H9 (cell line): ENCODE results near the gene ERFE. TPM values are rescaled to one million over a fixed set of nuclear protein-coding genes. Genes with fewer than 3 reads are reported as not detected.

Experiments
- DNase-seq: peaks from one replicate; pipeline ENCODE4 v3.0.0-alpha.2; 2017
- H2AFZ ChIP-seq: one replicate; pipeline ENCODE4 v1.6.1; 2013; ENCODE audit warnings: mild to moderate bottlenecking, low read length, control low read depth, moderate library complexity
- H2AK5ac ChIP-seq: 2 replicates; pipeline ENCODE4 v1.6.1; 2013; ENCODE audit warnings: low read length, control low read depth, mixed read lengths; ENCODE audit not compliant: insufficient read length
- H2BK120ac ChIP-seq: one replicate; pipeline ENCODE4 v1.6.1; 2013; ENCODE audit warnings: low read depth, mild to moderate bottlenecking, low read length, control low read depth, inconsistent platforms; ENCODE audit not compliant: poor library complexity, severe bottlenecking
- H2BK12ac ChIP-seq: 2 replicates; pipeline ENCODE4 v1.6.1; 2013; ENCODE audit warnings: low read length, control low read depth, mixed read lengths, low read depth; ENCODE audit not compliant: insufficient read length
- H2BK15ac ChIP-seq: 2 replicates; pipeline ENCODE4 v1.6.1; 2013; ENCODE audit warnings: low read depth, low read length, control low read depth
- H2BK20ac ChIP-seq: one replicate; pipeline ENCODE4 v1.6.1; 2013; ENCODE audit warnings: low read depth, mild to moderate bottlenecking, low read length, control low read depth, inconsistent platforms; ENCODE audit not compliant: poor library complexity, severe bottlenecking
- H2BK5ac ChIP-seq: 2 replicates; pipeline ENCODE4 v1.6.1; 2013; ENCODE audit warnings: low read length, control low read depth, mixed read lengths; ENCODE audit not compliant: insufficient read length
- H3K14ac ChIP-seq: 2 replicates; pipeline ENCODE4 v1.6.1; 2013; ENCODE audit warnings: low read length, control low read depth; ENCODE audit not compliant: insufficient read depth
- H3K18ac ChIP-seq: 2 replicates; pipeline ENCODE4 v1.6.1; 2013; ENCODE audit warnings: low read depth, mild to moderate bottlenecking, mixed read lengths, low read length, control low read depth; ENCODE audit not compliant: insufficient read length
- H3K23ac ChIP-seq: 2 replicates; pipeline ENCODE4 v1.6.1; 2013; ENCODE audit warnings: low read length, control low read depth, mixed read lengths, low read depth; ENCODE audit not compliant: insufficient read length
- H3K23me2 ChIP-seq: 2 replicates; pipeline ENCODE4 v1.6.1; 2013; ENCODE audit warnings: low read depth, mild to moderate bottlenecking, mixed read lengths, low read length, control low read depth; ENCODE audit not compliant: insufficient read length, poor library complexity, severe bottlenecking
- H3K27ac ChIP-seq: 2 replicates; pipeline ENCODE4 v1.5.1; 2013; ENCODE audit warnings: low read length, control low read depth, mixed read lengths, low read depth; ENCODE audit not compliant: insufficient read length
- H3K27me3 ChIP-seq: 2 replicates; pipeline ENCODE4 v1.6.1; 2013; ENCODE audit warnings: low read length, control low read depth, inconsistent platforms; ENCODE audit not compliant: insufficient read depth
- H3K4ac ChIP-seq: 2 replicates; pipeline ENCODE4 v1.6.1; 2013; ENCODE audit warnings: low read depth, mild to moderate bottlenecking, control low read depth, inconsistent platforms, low read length, moderate library complexity
- H3K4me1 ChIP-seq: 2 replicates; pipeline ENCODE4 v1.6.1; 2013; ENCODE audit warnings: low read length, control low read depth, inconsistent platforms; ENCODE audit not compliant: insufficient read depth
- H3K4me2 ChIP-seq: 2 replicates; pipeline ENCODE4 v1.6.1; 2013; ENCODE audit warnings: low read length, control low read depth, mixed read lengths; ENCODE audit not compliant: insufficient read length, insufficient read depth
- H3K56ac ChIP-seq: 2 replicates; pipeline ENCODE4 v1.6.1; 2013; ENCODE audit warnings: low read depth, mild to moderate bottlenecking, mixed read lengths, low read length, control low read depth; ENCODE audit not compliant: insufficient read length
- H3K79me1 ChIP-seq: 2 replicates; pipeline ENCODE4 v1.6.1; 2013; ENCODE audit warnings: low read depth, mild to moderate bottlenecking, moderate library complexity, low read length, control low read depth, inconsistent platforms; ENCODE audit not compliant: insufficient read depth, poor library complexity, severe bottlenecking
- H3K79me2 ChIP-seq: 2 replicates; pipeline ENCODE4 v1.6.1; 2013; ENCODE audit warnings: low read length, control low read depth, inconsistent platforms; ENCODE audit not compliant: insufficient read depth
- H3K9ac ChIP-seq: 2 replicates; pipeline ENCODE4 v1.6.1; 2013; ENCODE audit warnings: low read length, control low read depth, mixed read lengths; ENCODE audit not compliant: insufficient read length; ENCODE audit errors: extremely low read depth
- H3K9me3 ChIP-seq: one replicate; pipeline ENCODE4 v1.6.1; 2013; ENCODE audit warnings: low read depth, low read length, inconsistent platforms; ENCODE audit not compliant: control insufficient read depth
- H3T11ph ChIP-seq: one replicate; pipeline ENCODE4 v1.6.1; 2013; ENCODE audit warnings: mild to moderate bottlenecking, low read length, control low read depth, inconsistent platforms
- H4K20me1 ChIP-seq: one replicate; pipeline ENCODE4 v1.6.1; 2013; ENCODE audit not compliant: control insufficient read depth, insufficient read length, insufficient read depth
- H4K5ac ChIP-seq: 2 replicates; pipeline ENCODE4 v1.6.1; 2013; ENCODE audit warnings: low read depth, mild to moderate bottlenecking, mixed read lengths, low read length, control low read depth; ENCODE audit not compliant: insufficient read length
- H4K8ac ChIP-seq: replicated peaks from 2 replicates; pipeline ENCODE4 v1.6.1; 2013; ENCODE audit warnings: low read length, control low read depth, mixed read lengths, low read depth; ENCODE audit not compliant: insufficient read length
- H4K91ac ChIP-seq: 2 replicates; pipeline ENCODE4 v1.6.1; 2013; ENCODE audit warnings: low read depth, mild to moderate bottlenecking, moderate library complexity, mixed read lengths, low read length, control low read depth; ENCODE audit not compliant: insufficient read length
- H3K27ac Mint-ChIP-seq, 3 experiments: 2 replicates in 2 of 3; 3 replicates in 1 of 3; pipeline ENCODE4 v1.8.0; 2020 to 2021; ENCODE audit warnings: mixed read lengths in 3 of 3, mild to moderate bottlenecking in 1 of 3, moderate library complexity in 1 of 3
- H3K27me3 Mint-ChIP-seq: 2 replicates; pipeline ENCODE4 v1.8.0; 2021; ENCODE audit warnings: low read depth, mild to moderate bottlenecking, moderate library complexity, mixed read lengths
- H3K36me3 Mint-ChIP-seq, 3 experiments: 2 replicates in 2 of 3; 3 replicates in 1 of 3; pipeline ENCODE4 v1.8.0; 2020 to 2021; ENCODE audit warnings: low read depth in 3 of 3, mixed read lengths in 3 of 3; ENCODE audit not compliant: insufficient read depth in 1 of 3
- H3K4me1 Mint-ChIP-seq, 2 experiments: 2 replicates each; pipeline ENCODE4 v1.8.0; 2020; ENCODE audit warnings: mixed read lengths in 2 of 2
- H3K4me3 Mint-ChIP-seq, 2 experiments: 2 replicates in 1 of 2; 3 replicates in 1 of 2; pipeline ENCODE4 v1.8.0; 2020 to 2021; ENCODE audit warnings: mild to moderate bottlenecking in 2 of 2, mixed read lengths in 2 of 2, moderate library complexity in 1 of 2
- H3K9me3 Mint-ChIP-seq, 2 experiments: 2 replicates in 1 of 2; 3 replicates in 1 of 2; pipeline ENCODE4 v1.8.0; 2020; ENCODE audit warnings: mild to moderate bottlenecking in 2 of 2, mixed read lengths in 2 of 2, moderate library complexity in 1 of 2
- WGBS: extraction: QIAGEN DNeasy Blood & Tissue Kit; methylation state at CpG from one replicate; pipeline ENCODE4 v1.1.7; 2013; ENCODE audit warnings: missing lambda C conversion rate, low lambda C conversion rate, mixed read lengths; ENCODE audit not compliant: insufficient read length; ENCODE audit errors: extremely low coverage; 5-methylcytosine and 5-hydroxymethylcytosine counted together
- total RNA-seq: library from RNA; stranded (reverse); gene quantifications from 2 replicates; pipeline ENCODE4 v1.2.1, GENCODE V29; 2021
- TF ChIP-seq, protein P1 (sequence below): fragments of 200-600 bp; sonication (generic); conservative IDR thresholded peaks from 3 replicates; pipeline ENCODE4 v1.8.0; 2021; ENCODE audit warnings: antibody characterized with exemption, mild to moderate bottlenecking

The ERFE gene
- total RNA-seq, 1 experiment from 2014 or later = 2.1 TPM

- no peak overlapping the region for H3K14ac ChIP-seq
- H3K4me2 ChIP-seq = no peak overlapping the region
- no peak overlapping the region for H3K56ac ChIP-seq
- H3K27me3 ChIP-seq = no peaks in the 10 kb centered on the region
- H3K23me2 ChIP-seq = no peaks in the 10 kb centered on the region
- no peaks in the 10 kb centered on the region for H4K20me1 ChIP-seq
- Mint-ChIP-seq H3K4me3 (no peak overlapping the region), H3K4me1 (peaks cover 6 to 10% of the 10 kb centered on the region in 2 experiments), H3K27ac (no peak overlapping the region), H3K36me3 (no peaks in the 10 kb centered on the region; a peak in 2 of 7 replicates), H3K27me3 (no peaks in the 10 kb centered on the region), H3K9me3 (no peaks in the 10 kb centered on the region)
- no peak overlapping the region for H4K8ac ChIP-seq
- no peak overlapping the region for H2BK15ac ChIP-seq
- H3K27ac ChIP-seq = no peak overlapping the region
- no peak overlapping the region for H3K9ac ChIP-seq
- no peak overlapping the region for H3K4ac ChIP-seq
- H3K9me3 ChIP-seq = no peaks in the 10 kb centered on the region
- no peak overlapping the region for H3T11ph ChIP-seq
- no peak overlapping the region for H2AK5ac ChIP-seq
- H3K79me2 ChIP-seq = no peaks in the 10 kb centered on the region
- no peak overlapping the region for H2AFZ ChIP-seq
- H4K5ac ChIP-seq = no peak overlapping the region
- peak; percentile 58 for DNase-seq
- no CpG with 5 or more reads among the region's 16 CpGs for WGBS
- H4K91ac ChIP-seq = no peak overlapping the region
- H3K4me1 ChIP-seq = no peaks in the 10 kb centered on the region
- no peak overlapping the region for H3K18ac ChIP-seq
- H3K23ac ChIP-seq = no peak overlapping the region
- H2BK20ac ChIP-seq = no peak overlapping the region
- H2BK120ac ChIP-seq = no peak overlapping the region
- no peaks in the 10 kb centered on the region for H3K79me1 ChIP-seq
- no peak overlapping the region for H2BK5ac ChIP-seq
- H2BK12ac ChIP-seq = no peak overlapping the region
- TF ChIP-seq, protein P1, sequence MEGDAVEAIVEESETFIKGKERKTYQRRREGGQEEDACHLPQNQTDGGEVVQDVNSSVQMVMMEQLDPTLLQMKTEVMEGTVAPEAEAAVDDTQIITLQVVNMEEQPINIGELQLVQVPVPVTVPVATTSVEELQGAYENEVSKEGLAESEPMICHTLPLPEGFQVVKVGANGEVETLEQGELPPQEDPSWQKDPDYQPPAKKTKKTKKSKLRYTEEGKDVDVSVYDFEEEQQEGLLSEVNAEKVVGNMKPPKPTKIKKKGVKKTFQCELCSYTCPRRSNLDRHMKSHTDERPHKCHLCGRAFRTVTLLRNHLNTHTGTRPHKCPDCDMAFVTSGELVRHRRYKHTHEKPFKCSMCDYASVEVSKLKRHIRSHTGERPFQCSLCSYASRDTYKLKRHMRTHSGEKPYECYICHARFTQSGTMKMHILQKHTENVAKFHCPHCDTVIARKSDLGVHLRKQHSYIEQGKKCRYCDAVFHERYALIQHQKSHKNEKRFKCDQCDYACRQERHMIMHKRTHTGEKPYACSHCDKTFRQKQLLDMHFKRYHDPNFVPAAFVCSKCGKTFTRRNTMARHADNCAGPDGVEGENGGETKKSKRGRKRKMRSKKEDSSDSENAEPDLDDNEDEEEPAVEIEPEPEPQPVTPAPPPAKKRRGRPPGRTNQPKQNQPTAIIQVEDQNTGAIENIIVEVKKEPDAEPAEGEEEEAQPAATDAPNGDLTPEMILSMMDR = no peak
These were observed 7.0 kb upstream of the ERFE start for GRCh38 chr2:238151628-238152235.
